Loucy (cell line): ENCODE results near the gene CCDC83.

Source experiments
- H2AFZ ChIP-seq: fragments of 200-600 bp; sonication (generic); 2 replicates; pipeline ENCODE4 v1.6.0; 2016; ENCODE audit warnings: antibody characterized with exemption, mild to moderate bottlenecking, low read length, moderate library complexity
- H3F3A ChIP-seq: fragments of 200-600 bp; 2 replicates; pipeline ENCODE4 v1.6.0; 2016; ENCODE audit warnings: antibody characterized with exemption, low read depth, mild to moderate bottlenecking
- H3K27me3 ChIP-seq: fragments of 200-600 bp; sonication (generic); 2 replicates; pipeline ENCODE4 v1.6.1; 2014; ENCODE audit warnings: low read length, mild to moderate bottlenecking; ENCODE audit not compliant: insufficient read depth, poor library complexity, severe bottlenecking
- H3K36me3 ChIP-seq: fragments of 200-600 bp; sonication (generic); 2 replicates; pipeline ENCODE4 v1.6.1; 2016; ENCODE audit warnings: low read length; ENCODE audit not compliant: insufficient read depth
- H3K4me1 ChIP-seq: fragments of 200-600 bp; sonication (generic); 2 replicates; pipeline ENCODE4 v1.5.1; 2014; ENCODE audit warnings: low read length, mild to moderate bottlenecking; ENCODE audit not compliant: insufficient read depth, poor library complexity, severe bottlenecking
- H3K4me2 ChIP-seq: fragments of 200-600 bp; sonication (generic); 2 replicates; pipeline ENCODE4 v1.6.0; 2014; ENCODE audit warnings: antibody characterized with exemption, low read length, low read depth, mild to moderate bottlenecking; ENCODE audit not compliant: poor library complexity, severe bottlenecking
- H3K4me3 ChIP-seq: fragments of 200-600 bp; sonication (generic); 2 replicates; pipeline ENCODE4 v1.5.1; 2014; ENCODE audit warnings: low read length, mild to moderate bottlenecking, mixed read lengths; ENCODE audit not compliant: poor library complexity, severe bottlenecking
- H3K79me2 ChIP-seq: fragments of 200-600 bp; sonication (generic); 2 replicates; pipeline ENCODE4 v1.6.1; 2014; ENCODE audit warnings: low read length; ENCODE audit not compliant: insufficient read depth
- H3K9ac ChIP-seq: fragments of 200-600 bp; sonication (generic); 2 replicates; pipeline ENCODE4 v1.6.0; 2014; ENCODE audit warnings: mild to moderate bottlenecking, low read depth, low read length, moderate library complexity; ENCODE audit not compliant: poor library complexity, severe bottlenecking
- H3K9me2 ChIP-seq: fragments of 200-600 bp; sonication (generic); replicated peaks from 2 replicates; pipeline ENCODE4 v1.6.1; 2016; ENCODE audit warnings: low read depth, low read length, mixed read lengths
- H3K9me3 ChIP-seq: fragments of 200-600 bp; sonication (generic); 2 replicates; pipeline ENCODE4 v1.6.1; 2014; ENCODE audit warnings: mild to moderate bottlenecking, antibody characterized with exemption, low read length, low read depth; ENCODE audit not compliant: insufficient read depth
- H4K20me1 ChIP-seq: fragments of 200-600 bp; sonication (generic); 2 replicates; pipeline ENCODE4 v1.6.0; 2014; ENCODE audit warnings: antibody characterized with exemption, low read length, mild to moderate bottlenecking; ENCODE audit not compliant: insufficient read depth, poor library complexity, severe bottlenecking
- EZH2phosphoT487 ChIP-seq: fragments of 200-600 bp; IDR thresholded peaks from 2 replicates; pipeline ENCODE4 v1.6.1; 2018; ENCODE audit warnings: antibody characterized with exemption, mild to moderate bottlenecking, moderate library complexity, borderline replicate concordance
- TF ChIP-seq, protein P1 (sequence below): fragments of 200-600 bp; sonication (generic); conservative IDR thresholded peaks from 2 replicates; pipeline ENCODE4 v1.5.1; 2014; ENCODE audit warnings: mild to moderate bottlenecking, antibody characterized with exemption, low read length

CCDC83 gene

DNA sequence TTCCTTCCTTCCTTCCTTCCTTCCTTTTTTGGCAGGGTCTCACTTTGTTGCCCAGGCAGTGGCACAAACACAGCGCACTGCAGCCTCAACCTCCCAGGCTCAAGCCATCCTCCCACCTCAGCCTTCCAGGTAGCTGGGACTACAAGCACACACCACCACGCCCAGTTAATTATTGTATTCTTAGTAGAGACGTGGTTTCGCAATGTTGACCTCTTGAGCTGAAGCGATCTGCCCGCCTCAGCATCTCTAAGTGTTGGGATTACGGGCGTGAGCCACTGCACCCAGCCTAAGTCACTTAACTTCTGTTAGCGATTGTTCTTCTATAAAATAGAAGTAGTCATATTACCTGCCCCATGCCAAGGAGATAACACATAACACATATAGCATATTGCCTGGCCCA, 41.5 kb upstream of the CCDC83 start:
- peaks cover 13% of the 10 kb centered on the region for H3K4me1 ChIP-seq
- no peak for TF ChIP-seq EZH2phosphoT487
- TF ChIP-seq, protein P1, sequence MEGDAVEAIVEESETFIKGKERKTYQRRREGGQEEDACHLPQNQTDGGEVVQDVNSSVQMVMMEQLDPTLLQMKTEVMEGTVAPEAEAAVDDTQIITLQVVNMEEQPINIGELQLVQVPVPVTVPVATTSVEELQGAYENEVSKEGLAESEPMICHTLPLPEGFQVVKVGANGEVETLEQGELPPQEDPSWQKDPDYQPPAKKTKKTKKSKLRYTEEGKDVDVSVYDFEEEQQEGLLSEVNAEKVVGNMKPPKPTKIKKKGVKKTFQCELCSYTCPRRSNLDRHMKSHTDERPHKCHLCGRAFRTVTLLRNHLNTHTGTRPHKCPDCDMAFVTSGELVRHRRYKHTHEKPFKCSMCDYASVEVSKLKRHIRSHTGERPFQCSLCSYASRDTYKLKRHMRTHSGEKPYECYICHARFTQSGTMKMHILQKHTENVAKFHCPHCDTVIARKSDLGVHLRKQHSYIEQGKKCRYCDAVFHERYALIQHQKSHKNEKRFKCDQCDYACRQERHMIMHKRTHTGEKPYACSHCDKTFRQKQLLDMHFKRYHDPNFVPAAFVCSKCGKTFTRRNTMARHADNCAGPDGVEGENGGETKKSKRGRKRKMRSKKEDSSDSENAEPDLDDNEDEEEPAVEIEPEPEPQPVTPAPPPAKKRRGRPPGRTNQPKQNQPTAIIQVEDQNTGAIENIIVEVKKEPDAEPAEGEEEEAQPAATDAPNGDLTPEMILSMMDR: no peak

DNA sequence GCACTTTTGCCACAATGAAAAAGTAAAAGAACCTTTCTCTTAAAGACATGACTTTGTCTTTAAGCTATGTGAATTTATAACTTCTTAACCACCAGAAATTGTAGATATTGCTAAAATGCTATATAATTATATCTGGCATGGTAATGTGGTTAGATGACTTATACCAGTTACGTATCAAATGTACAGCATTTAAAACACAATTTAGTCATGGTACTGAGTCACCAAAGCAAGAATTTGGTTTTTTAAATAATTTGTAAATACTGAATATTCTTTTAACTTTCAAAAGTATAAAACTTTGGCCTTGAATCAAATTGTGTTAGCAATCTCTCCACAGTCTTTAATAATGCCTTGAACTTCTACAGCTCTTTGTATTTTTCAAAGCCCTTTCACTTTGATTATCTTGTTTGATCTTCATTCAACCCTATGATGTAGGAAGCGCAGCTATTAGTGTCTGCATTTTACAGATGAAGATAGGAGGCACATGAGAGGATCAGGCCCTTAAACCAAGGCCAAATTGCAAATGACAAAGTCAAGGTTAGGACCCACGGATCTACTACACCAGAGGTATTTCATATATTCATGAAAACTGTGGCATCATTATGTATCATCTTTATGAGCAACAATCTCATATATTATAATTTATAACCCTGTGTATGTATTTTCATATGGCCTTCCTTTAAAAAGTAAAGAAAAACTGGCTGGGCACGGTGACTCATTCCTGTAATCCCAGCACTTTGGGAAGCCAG, 39.8 kb upstream of the CCDC83 start:
- Histone ChIP-seq H3K9ac (no peak overlapping the region), H3K9me2 (no peaks in the 10 kb centered on the region), H3K36me3 (no peaks in the 10 kb centered on the region), H3K27me3 (peaks cover 6% of the 10 kb centered on the region), H4K20me1 (no peaks in the 10 kb centered on the region), H3K4me1 (peaks cover 2% of the 10 kb centered on the region), H3K9me3 (no peaks in the 10 kb centered on the region), H3K79me2 (no peaks in the 10 kb centered on the region), H3F3A (no peaks in the 10 kb centered on the region), H2AFZ (no peak overlapping the region), H3K4me3 (no peak overlapping the region), H3K4me2 (no peak overlapping the region)
- TF ChIP-seq, protein P1: no peak
- no peak for TF ChIP-seq EZH2phosphoT487

More for the DNA sequence above, 41.5 kb upstream of the CCDC83 start:
- H3K27me3 ChIP-seq: peaks cover 4% of the 10 kb centered on the region
- H4K20me1 ChIP-seq: no peaks in the 10 kb centered on the region
- no peak overlapping the region for H3K4me3 ChIP-seq
- H3K9me2 ChIP-seq: no peaks in the 10 kb centered on the region
- H3K36me3 ChIP-seq: no peaks in the 10 kb centered on the region
- no peaks in the 10 kb centered on the region for H3K79me2 ChIP-seq
- H3K9me3 ChIP-seq: no peaks in the 10 kb centered on the region
- H3F3A ChIP-seq: no peaks in the 10 kb centered on the region
- no peak overlapping the region for H2AFZ ChIP-seq
- no peak overlapping the region for H3K9ac ChIP-seq
- no peak overlapping the region for H3K4me2 ChIP-seq

DNA sequence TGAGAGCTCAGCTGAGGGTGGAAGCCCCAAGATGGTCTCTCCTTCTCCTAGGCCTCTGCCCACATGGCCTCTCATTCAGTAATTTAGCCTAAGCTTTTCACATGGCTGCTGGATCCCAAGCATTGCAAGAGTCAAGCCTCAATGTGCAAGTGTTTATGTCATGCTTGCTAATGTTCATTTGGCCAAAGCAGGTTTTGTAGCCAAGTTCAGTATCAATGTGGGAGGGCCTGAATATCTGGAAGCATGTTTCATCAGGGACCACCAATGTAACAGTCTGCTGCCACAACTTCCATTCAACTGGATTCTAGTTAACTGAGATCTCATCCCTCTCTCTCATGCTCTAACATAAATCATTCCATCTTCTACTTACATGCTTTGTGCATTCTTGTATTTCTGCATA, 35.7 kb upstream of the CCDC83 start:
- no peak overlapping the region for H3K9ac ChIP-seq
- peaks cover 12% of the 10 kb centered on the region for H3K4me1 ChIP-seq
- H2AFZ ChIP-seq: no peak overlapping the region
- H3K27me3 ChIP-seq: peaks cover 34% of the 10 kb centered on the region
- H4K20me1 ChIP-seq: no peaks in the 10 kb centered on the region
- H3K4me3 ChIP-seq: no peak overlapping the region
- H3K79me2 ChIP-seq: no peaks in the 10 kb centered on the region
- H3K4me2 ChIP-seq: no peak overlapping the region
- no peaks in the 10 kb centered on the region for H3K9me2 ChIP-seq
- no peaks in the 10 kb centered on the region for H3K9me3 ChIP-seq
- no peak for TF ChIP-seq EZH2phosphoT487
- TF ChIP-seq, protein P1: no peak
- no peaks in the 10 kb centered on the region for H3K36me3 ChIP-seq
- H3F3A ChIP-seq: no peaks in the 10 kb centered on the region
